GM04503 (cell line): Measurements from ENCODE around the gene PRR5.
"Not testable (repeated sequence)": the region's sequence is repeated elsewhere in the genome, so short reads cannot be mapped to it uniquely, and the experiment has no call there.

Experiments used
- DNase-seq: peaks from one replicate; pipeline ENCODE4 v3.0.0-alpha.2; 2012; ENCODE audit warnings: low read depth

PRR5 gene

DNA sequence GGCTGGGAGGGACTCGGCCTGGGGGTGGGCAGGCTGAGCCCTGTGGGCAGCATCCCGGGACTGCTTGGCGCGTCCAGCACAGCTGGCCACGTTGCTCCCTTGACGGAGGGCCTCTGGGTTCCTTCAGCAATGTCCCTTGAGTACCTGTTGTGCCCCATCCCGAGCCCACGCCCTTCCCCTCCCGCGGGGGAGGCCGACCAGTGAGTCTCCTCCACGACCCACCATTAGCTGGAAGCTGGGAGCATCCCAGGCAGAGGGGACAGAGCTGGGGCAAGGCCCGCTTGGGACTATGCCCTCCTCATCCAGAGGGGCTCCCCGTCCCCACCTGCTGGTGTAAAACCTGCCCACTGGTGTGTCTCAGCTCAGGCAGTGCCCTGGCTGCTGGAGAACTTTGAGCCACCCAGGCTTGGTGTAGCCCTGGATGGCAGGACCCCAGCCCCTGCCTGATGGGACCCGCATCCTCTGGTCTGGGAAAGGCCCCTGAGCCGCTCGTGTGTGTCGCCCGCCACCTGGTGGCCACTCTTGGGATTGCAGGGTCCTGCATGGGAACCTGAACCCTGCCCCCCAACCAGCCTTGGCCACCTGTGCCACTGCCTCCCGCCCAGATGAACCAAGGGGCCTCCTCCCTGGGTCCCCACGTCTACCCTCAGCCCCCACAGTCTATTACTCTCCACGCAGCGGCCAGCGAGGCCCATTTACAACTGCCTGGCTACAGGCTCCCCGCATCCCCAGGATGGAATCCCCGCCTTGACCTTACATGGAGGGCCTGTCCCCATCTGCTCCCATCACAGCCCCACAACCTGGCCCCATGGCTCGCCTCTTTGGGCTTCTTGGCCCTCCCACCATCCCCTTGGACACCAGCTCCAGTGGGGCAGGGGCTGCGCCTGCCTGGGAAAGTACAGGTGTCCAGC lies 33.8 kb downstream of the PRR5 start:
- no peak for DNase-seq

DNA sequence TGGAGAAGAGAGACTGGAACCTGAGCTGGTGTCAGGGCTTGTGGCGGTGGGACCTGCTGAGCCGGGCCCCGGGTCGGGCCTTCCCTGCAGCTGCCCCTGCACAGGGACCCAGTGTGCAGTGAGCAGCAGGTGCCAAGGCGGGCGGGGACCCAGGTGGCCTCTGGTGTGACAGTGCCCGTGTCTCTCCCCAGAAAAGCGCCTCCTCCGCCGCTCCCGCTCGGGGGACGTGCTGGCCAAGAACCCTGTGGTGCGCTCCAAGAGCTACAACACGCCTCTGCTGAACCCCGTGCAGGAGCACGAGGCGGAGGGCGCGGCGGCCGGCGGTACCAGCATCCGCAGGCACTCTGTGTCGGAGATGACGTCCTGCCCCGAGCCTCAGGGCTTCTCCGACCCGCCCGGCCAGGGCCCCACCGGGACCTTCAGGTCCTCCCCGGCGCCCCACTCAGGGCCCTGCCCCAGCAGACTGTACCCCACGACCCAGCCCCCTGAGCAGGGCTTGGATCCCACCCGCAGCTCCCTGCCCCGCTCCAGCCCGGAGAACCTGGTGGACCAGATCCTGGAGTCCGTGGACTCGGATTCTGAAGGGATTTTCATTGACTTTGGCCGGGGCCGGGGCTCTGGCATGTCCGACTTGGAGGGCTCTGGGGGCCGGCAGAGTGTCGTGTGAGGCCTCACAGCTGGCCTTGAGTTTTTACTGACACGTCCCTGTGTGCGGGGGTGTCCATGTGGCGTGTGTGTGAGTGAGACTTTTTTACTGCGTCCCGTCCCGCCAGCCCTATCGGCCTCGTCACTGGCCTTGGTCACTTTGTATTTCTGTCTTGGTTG lies 34.8 kb downstream of the PRR5 start:
- DNase-seq = no peak

DNA sequence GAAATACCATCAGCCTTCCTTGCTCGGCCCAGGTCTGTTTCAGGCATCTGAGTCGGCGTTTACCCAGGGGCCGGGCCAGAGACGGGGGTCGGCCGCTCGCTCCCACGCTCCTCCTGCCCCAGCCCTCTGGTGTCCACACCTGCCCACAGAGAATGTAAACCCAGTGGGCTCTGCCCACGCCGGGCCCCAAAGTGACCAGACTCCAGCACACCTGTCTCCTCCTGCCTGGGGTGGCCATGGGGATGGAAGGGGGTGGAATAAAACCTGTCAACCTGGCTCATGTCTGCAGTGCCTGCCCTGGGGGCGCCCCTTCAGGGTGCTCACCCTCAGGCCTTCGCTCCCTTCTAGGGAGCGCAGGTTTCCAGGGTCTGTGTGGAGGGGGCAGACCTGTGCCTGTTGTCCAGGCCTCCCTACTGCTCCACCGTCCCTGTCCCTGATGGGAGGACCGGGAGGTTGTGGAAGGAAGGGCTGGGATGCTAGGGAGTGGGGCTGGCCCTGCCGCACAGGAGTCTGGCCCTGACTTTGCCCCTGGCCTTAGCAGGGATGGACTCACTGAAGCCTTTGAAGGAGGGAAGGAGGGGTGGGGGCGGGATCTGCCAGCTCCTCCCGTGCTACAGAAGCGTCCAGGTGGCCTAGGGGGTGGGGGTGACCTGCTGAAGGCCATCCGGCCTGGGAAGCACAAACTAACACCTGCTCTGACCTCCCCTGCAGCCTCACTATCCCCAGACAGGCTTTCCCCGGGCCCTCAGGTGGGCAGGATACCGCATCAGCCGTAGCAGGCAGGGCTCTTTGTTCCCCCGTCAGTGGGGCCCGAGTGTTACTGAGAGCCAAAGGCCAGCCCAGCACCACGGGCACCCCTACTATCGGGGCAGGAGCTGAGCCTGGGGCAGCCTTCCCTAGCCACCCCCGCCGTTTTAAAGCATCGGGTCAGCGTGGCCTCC lies 35.7 kb downstream of the PRR5 start:
- DNase-seq = no peak

DNA sequence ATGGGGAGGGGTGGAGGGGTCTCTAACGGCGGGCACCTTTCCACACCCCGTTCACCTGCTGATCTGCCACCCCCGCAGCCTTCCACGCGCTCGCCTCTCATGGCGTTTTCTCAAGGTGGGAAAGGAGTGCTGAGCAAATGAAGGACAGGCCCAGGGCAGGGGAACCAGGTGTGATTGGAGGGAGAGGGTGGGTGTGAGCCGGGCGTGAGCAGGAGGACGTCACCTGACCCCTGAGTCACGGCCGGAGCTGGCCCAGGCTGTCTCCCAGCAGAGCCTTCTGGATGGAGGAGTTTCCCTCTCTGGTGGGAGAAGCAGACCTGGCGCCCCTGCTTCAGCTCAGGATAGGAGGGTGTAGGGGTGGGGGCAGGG lies 36.3 kb downstream of the PRR5 start:
- DNase-seq = no peak

DNA sequence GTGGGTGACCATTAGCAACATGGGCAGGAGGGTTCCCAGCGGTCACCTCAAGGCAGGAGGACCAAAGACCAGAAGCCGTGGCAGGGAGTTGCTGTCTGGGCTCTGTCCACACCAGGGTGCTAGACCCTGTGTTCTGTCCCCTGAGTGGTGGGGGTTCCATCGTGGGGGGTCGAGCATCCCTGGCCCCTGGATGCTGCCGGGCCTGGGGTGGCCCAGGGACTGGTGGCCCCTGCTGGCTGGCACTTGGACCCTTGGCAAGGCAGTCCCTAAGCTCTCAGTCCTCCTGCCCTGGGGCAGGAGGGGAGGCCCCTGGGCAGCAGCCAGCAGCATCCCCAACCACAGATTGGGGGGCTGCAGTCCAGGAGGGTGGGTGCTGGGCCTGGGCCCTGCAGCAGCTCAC lies 37.0 kb downstream of the PRR5 start:
- DNase-seq = no peak

DNA sequence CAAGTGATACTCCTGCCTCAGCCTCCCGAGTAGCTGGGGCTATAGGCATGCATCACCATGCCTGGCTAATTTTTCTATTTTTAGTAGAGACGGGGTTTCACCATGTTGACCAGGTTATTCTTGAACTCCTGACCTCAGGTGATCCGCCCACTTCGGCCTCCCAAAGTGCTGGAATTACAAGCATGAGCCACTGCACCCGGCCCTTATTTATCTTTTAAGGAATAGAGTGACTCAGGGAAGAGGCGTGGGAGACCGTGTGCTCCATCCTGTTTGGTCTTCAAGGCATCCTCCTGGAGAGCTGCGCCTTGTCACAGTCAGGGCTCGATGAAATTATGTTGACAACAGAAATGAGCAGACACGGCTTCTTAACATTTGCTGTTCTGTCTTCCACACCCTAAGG lies 37.7 kb downstream of the PRR5 start:
- DNase-seq = not testable (repeated sequence)

DNA sequence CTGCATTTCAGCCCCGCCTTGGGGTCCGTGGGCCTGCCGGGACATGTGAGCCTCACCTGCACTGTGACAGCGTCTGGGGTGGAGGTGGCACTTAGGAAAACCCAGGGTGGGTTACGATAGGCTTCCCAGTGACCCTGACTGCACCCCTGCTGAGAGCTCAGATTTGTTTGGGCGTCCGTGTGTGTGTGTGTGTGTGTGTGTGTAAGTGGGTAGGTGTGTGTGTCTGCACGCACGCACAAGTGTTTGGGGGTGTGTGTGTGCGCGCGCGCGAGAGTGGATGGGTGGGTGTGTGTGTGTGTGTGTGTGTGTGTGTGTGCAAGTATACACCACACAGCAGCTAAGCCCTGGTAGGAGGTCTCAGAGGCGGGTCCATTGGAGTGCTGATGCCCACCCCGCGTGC lies 38.3 kb downstream of the PRR5 start:
- no peak for DNase-seq

DNA sequence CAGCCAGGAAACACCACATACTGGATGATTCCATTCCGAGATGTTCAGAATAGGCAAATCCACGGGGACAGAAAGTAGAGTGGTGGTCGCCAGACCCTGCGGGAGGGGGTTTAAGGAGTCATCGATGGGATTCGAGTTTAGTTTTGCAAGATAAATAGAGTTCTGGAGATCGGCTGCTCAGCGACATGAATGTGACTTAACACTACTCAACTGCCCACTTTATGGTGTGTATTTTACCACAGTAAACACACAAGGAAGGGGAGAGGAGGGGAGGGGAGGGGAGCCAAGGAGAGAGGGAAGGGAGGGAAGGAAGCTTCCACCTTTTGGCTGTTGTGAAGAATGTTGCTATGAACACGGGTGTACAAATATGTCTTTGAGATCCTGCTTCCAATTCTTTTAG lies 39.9 kb downstream of the PRR5 start:
- DNase-seq = no peak

DNA sequence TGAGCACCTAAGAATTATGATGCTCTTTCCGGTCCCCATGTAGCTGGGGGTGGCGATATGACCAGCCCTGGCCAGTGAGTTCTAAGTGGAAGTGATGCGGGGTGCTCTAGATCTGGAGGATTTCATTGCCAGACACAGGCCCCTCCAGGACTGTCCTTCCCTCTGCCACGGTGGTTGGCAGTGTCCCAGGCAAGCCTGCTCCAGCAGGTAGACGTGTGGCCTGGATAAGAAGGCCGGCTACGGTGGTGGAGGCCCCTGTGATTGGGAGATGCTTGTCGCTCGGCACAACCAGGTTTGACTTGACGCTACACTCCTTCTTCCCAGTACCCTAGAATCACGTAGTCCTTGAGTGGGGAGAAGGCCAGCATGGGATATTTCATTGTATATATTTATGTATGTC lies 41.2 kb downstream of the PRR5 start:
- no peak for DNase-seq

DNA sequence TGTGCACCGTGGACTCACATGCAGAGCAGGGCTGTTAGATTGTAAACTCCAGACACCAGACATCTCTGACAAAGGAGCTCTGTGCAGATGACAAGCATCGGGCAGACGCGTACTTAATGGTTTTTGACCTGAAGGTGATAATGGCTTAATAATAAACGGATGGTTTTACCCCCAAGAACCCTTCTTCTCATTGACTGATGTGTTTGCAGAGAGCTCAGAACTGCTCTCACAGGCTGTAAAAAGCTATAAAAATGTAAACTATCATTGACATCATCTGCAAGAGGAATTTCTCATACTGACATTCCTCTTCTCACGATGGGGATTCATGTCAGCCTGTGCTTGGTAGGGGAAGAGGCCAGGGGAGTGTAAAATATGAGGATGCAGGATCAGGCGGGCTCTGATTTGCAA lies 41.8 kb downstream of the PRR5 start:
- peak; percentile 17 for DNase-seq

DNA sequence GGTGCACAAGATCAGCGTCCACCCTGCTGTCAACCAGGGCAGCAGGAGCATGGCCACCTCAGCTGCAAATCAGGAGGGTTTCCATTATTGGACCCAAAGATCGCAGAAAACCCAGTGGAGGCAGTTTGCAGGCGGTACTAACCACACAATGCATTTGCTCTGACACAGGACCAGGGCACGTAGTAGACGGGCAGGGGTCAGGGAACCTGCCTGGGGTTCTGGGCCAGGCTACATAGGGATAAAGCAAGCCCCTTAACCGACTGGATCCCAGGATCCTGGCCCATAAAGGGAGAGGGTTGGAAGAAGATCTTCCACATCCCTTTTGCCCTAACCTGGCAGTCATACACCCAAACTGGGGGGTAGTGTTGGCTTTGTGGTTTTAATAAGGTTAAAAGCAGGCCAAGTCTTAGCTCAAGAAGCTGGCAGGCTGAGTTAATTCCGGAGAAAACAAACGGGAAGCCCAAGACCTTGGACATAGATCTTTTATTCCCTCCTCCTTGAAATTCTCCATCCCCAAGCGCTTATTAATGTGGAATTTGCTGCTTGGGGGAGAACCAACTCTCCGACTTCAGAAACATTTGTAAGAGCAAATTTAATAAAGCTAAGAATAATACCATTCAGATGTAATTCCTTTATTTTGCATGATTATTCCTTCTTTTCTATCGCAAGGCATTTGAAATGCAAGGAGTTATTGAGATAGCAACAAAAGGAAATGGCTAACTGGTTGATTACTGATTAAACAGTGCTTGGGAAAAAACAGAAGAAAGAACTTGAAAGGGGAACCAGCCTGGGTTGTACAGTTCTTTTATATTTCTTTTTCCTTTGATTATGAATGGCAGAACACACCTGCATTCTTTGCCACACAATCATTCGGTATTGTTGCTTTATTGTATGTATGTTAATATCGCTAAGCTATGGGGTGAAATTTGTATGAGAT lies 44.1 kb downstream of the PRR5 start:
- DNase-seq = no peak

DNA sequence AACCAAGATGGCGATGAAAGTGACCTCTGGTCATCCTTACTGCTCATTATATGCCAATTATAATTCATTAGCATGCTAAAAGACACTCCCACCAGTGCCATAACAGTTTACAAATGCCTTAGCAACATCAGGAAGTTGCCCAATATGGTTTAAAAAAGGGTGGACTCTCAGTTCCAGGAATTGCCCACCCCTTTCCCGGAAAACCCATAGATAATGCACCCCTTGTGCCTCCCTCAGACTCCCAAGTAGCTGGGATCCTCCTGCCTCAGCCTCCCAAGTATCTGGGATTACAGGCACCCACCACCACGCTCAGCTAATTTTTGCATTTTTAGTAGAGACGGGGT lies 45.8 kb downstream of the PRR5 start:
- DNase-seq = not testable (repeated sequence)

DNA sequence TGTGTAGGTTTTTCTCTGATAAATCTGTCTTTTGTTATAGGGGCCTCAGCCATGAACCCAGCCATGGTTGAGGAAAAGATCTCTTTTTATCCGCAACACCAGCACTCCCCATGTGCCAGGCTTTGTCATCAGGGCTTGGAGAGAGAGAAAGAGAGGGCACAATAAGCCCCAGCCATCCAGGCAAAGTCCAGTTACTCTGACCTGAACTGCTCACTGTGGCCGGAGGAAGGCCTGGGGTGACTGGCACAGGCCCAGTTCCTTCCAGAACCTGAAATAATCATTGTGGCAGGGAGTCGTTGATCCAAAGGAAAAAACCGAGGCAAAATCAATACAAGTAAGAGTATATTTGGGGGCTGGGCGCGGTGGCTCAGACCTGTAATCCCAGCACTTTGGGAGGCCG lies 46.5 kb downstream of the PRR5 start:
- DNase-seq = no peak

DNA sequence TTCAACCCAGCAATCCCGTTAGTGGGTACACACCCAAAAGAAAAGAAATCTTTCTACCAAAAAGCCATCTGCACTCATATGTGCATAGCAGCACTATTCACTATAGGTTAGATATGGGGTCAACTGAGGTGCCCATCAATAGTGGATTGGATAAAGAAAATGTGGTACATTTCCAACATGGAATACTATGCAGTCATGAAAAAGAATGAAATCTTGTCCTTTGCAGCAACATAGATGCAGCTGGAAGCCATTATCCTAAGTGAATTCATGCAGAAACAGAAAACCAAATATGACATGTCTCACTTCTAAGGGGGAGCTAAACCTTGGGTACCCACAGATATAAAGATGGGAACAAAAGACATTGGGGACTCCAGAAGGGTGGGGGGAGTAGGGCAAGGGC lies 48.5 kb downstream of the PRR5 start:
- DNase-seq = no peak

DNA sequence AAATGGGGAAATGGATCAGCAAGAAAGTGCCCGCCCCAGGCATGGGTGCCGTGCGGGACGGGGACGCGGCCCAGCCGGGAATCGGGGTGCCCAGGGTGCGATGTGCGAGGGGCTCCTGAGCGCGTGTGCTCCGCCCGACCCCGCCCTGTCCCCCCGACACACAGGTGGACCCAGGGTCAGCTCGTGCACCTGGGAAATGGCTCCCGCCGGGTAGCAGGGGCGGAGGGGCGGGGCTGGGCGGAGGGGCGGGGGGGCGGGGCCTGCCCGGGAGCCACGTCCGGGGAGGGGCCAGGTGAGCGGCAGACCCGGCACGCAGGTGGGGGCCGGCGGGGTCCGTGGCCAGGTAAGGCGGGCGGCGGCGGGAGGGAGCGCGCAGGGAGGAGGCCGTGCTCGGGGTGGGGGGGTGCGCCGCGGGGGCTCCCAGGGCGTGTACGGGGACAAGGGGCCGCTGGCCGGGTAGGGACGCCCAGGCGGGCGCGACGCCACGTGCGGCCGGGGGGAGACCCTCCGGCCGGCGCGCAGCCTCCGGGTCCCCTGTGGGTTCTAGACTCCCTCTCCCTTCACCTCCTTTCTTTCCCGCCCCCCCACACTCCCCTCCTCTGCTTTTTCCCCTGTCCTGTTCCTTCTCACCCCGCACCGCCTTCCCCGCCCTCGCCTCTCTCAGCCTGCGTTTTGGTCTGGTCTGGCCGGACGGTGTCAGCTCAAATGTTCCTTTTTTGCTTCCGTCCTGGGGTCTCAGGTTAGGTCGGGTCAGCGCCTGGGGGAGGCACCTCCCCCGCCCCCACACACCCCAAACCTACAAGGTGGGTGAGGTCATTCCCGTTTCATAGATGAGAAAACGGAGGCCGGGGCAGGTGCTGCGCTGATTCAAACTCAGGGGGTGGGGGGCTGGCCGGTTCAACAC lies 50.5 kb downstream of the PRR5 start, which contains the start of gene ARHGAP8:
ARHGAP8 (plus strand) TSS at position 291 of the 904 bp plus-strand sequence. CDS start 33,953 bp downstream, outside the sequence.
- DNase-seq = no peak

DNA sequence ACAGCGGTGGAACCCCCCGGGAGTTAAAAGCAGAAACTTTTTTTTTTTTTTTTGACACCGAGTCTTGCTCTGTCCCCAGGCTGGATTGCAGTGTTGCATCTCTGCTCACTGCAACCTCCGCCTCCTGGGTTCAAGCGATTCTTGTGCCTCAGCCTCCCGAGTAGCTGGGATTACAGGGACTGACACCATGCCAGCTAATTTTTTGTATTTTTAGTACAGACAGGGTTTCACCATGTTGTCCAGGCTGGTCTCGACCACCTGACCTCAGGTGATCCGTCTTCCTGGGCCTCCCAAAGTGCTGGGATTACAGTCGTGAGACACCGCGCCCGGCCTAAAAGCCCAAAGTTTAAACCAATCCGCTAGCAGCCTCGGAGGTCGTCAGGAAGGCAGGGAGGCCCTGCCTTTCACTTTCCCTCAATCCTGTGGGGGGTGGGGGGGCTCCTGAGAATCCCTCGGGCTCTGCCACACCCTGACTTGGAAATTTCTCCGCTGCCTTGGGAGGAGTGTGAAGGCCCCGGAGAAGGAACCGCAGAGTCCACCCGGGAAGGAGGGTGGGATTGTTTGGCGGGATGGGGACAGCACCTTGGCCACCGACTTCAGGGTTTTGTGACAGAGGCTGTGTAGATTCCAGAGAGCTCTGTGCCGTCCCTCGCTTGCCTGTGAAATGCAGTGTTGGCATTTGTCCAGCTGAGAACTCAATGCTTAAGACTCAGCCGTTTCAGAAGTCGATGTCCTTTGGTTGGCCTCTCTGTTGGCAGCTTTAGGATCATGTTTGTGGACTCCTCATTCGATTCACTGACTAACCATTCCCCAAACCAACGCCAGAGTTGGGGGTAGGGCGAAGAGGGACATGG lies 51.4 kb downstream of the PRR5 start:
- peak; percentile 28 for DNase-seq

DNA sequence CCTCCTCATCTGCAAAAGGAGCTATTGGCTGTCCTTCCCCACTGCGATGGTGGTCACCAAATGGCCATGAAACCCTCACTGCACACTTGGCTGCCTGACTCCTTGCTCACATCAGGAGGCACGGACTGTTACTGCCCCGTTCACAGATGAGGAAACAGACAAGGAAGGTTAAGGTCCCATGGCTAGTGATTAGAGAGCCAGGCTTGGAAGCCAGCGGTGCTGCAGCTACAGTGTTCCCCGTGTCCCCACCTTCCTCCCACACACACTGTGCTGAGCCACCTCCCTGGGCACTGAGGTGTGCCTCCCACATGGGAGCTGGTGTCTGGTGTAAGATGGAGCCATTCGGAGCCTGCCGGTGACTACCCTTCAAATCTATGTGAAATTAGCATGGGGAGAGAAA lies 53.0 kb downstream of the PRR5 start:
- DNase-seq = no peak

DNA sequence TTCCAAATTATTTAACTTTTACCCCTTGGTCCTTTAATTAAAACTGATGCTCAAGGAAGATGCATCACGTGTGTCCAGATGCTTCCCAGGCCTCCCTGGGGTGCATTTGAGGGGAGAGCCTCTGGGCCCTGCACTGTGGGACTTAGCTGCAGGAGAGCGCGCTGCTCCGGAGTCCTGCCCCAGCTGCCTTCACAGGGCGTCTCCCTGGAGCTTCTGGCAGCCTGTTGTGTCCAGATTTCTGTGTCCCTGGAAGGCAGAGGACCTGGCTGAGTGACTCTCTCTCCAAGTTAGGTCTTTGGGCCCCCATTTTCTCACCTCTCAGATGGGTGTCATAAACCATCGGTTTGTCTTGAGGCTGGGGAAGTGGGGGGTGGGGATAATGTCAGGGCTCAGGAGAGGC lies 53.4 kb downstream of the PRR5 start:
- no peak for DNase-seq

DNA sequence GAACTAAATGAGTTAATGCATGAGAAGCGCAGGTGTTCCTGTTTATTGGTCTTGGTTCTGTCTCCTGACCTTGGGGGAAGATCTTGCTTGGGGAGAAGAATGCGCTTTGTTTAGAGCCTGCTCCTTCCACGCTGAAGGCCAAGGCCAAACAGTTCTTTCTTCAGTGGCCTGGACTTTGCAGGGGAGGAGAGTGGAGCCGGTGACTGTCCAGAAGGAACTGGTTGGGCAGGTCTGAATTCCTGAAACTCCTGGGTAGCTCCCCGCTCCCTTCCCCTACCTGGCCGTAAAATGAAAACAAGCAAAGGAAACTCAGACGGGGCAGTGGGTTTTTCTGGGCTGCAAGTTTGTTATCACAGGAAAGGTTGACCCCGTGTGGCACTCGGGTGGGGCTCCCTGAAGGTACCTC lies 54.0 kb downstream of the PRR5 start:
- DNase-seq = no peak
